ENCODE data around the gene WARS2. TPM values are rescaled to one million over a fixed set of nuclear protein-coding genes. Genes with fewer than 3 reads are reported as not detected.

WARS2 gene
- total RNA-seq, 2 donors from 2014 or later: 19.4 to 21.3 TPM

DNA sequence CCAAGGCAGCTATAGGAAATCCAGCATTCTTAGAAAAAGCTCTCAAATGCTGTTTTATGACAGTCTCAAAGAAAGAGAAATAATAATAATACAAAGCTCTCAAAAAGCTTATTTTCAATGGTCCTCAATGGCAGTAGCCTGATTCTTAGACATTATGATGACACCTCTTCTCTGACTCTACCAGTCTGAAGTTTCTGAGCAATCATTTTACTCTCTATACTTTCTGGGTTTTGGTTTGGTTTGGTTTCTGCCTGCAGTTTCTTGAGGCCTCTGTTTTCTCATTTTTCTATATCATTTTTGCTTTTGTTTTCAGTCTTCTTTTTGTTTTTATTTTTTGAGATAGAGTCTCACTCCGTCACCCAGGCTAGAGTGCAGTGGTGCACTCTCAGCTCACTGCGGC is 102.1 kb downstream of the WARS2 start:
- H3K9me3 Mint-ChIP-seq: no peaks in the 10 kb centered on the region
- ATAC-seq (replicated peaks in 1 of 2) (no peak), DNase-seq (no peak)
- no peak overlapping the region for H3K4me3 Mint-ChIP-seq
- no peaks in the 10 kb centered on the region for H3K4me1 Mint-ChIP-seq (ENCODE audit: low read depth)
- H3K27ac Mint-ChIP-seq: no peak overlapping the region
- no peaks in the 10 kb centered on the region for H3K27me3 Mint-ChIP-seq (ENCODE audit: low read depth)
- H3K36me3 Mint-ChIP-seq (ENCODE audit: insufficient read depth in 2 of 2): peaks cover 3 to 8% of the 10 kb centered on the region in 2 donors

- no peak overlapping the region for H3K4me3 Mint-ChIP-seq
- no peak for ATAC-seq (replicated peaks in 1 of 2)
- no peaks in the 10 kb centered on the region for H3K27me3 Mint-ChIP-seq (ENCODE audit: low read depth)
- no peak for DNase-seq
- peaks cover 10 to 13% of the 10 kb centered on the region in 2 donors for H3K36me3 Mint-ChIP-seq (ENCODE audit: insufficient read depth in 2 of 2)
- H3K27ac Mint-ChIP-seq: no peak overlapping the region
- H3K4me1 Mint-ChIP-seq (ENCODE audit: low read depth): no peaks in the 10 kb centered on the region
- H3K9me3 Mint-ChIP-seq: peaks cover 0 to 2% of the 10 kb centered on the region in 2 donors
These were observed 106.1 kb downstream of the WARS2 start for GRCh38 chr1:119034359-119034758.

DNA sequence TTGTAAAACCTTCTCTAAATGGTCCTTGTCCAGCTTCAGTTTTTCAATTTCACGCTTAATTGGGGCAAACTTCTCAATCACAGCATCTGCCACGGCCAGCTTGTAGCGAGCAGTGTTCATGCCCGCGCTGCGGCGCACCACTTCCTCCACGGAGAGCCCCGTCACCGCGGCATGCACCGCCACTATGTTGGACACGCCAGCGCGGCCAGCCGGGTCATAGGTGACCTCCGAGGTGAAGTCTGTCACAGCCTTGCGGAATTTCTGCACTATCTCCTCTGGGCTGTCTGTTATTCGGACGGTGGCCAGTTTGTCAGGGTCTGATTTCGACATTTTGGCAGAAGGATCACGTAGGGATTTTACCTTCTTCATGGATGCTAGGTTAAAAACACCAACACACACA is 107.5 kb downstream of the WARS2 start:
- ATAC-seq (replicated peaks in 1 of 2) (no peak), DNase-seq (no peak)
- Mint-ChIP-seq H3K9me3 (peaks cover 0 to 2% of the 10 kb centered on the region in 2 donors), H3K27me3 (ENCODE audit: low read depth) (no peaks in the 10 kb centered on the region), H3K4me1 (ENCODE audit: low read depth) (no peaks in the 10 kb centered on the region), H3K4me3 (no peak overlapping the region), H3K36me3 (ENCODE audit: insufficient read depth in 2 of 2) (peaks cover 10% of the 10 kb centered on the region in 2 donors), H3K27ac (no peak overlapping the region)

GRCh38 chr1:119027759-119028158 is 112.7 kb downstream of the WARS2 start:
- Mint-ChIP-seq H3K4me1 (ENCODE audit: low read depth) (no peaks in the 10 kb centered on the region), H3K36me3 (ENCODE audit: insufficient read depth in 2 of 2) (peaks cover 9 to 14% of the 10 kb centered on the region in 2 donors)
- no peak for ATAC-seq (replicated peaks in 1 of 2)

DNA sequence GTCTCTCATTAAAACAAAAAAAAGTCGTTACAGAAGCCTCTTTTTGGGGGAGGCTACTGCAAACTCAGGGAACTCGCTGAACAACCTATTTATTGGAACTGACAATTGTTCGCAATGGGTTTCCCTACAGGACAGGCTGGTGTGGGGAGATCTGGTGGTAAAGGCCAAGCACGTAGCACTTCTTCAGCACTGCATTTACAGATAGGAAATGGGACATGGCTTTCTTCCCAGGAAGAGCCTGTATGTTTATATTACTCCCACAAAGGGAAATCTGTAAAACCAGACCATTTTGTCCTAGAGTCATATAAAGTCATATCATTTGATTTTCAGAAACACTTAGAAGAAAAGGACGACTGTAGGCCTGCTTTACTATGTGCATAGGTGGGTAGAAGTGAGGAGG is 113.5 kb downstream of the WARS2 start:
- ATAC-seq (replicated peaks in 1 of 2) (no peak), DNase-seq (no peak)
- no peak overlapping the region for H3K27ac Mint-ChIP-seq
- H3K4me1 Mint-ChIP-seq (ENCODE audit: low read depth): no peaks in the 10 kb centered on the region
- H3K4me3 Mint-ChIP-seq: no peak overlapping the region
- peaks cover 9 to 14% of the 10 kb centered on the region in 2 donors for H3K36me3 Mint-ChIP-seq (ENCODE audit: insufficient read depth in 2 of 2)
- peaks cover 5% of the 10 kb centered on the region in 2 donors for H3K9me3 Mint-ChIP-seq
- H3K27me3 Mint-ChIP-seq (ENCODE audit: low read depth): no peaks in the 10 kb centered on the region

More at GRCh38 chr1:119027759-119028158, 112.7 kb downstream of the WARS2 start:
- Mint-ChIP-seq H3K27ac (no peak overlapping the region), H3K27me3 (ENCODE audit: low read depth) (no peaks in the 10 kb centered on the region), H3K4me3 (no peak overlapping the region), H3K9me3 (peaks cover 4 to 5% of the 10 kb centered on the region in 2 donors)
- DNase-seq: no peak

DNA sequence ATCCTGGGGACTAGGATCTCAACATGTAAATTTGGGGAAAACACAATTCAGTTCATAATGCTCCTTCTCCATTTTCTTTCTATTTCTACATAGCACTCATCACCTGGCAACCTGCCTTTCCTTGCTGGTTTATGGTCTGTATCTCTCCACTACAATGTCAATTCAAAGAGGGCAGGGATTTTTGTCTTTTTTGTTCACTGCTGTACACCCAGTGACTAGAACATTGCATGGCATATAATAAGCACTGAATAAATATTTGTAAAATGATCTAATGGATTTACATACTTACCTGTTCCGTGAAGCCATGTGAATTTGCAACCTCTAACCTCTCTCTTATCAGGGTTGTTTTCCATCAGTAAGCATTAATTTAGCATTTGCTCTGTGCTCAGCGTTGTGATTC is 124.9 kb downstream of the WARS2 start:
- Mint-ChIP-seq H3K36me3 (ENCODE audit: insufficient read depth in 2 of 2) (peaks cover 10 to 12% of the 10 kb centered on the region in 2 donors), H3K9me3 (peaks cover 14 to 16% of the 10 kb centered on the region in 2 donors)
- no peak for ATAC-seq (replicated peaks in 1 of 2)

GRCh38 chr1:119012383-119012782 is 128.1 kb downstream of the WARS2 start:
- Mint-ChIP-seq H3K4me3 (no peak overlapping the region), H3K9me3 (peaks cover 6 to 10% of the 10 kb centered on the region in 2 donors), H3K27me3 (ENCODE audit: low read depth) (peaks cover 46% of the 10 kb centered on the region), H3K27ac (no peak overlapping the region), H3K36me3 (ENCODE audit: insufficient read depth in 2 of 2) (peaks cover 4 to 10% of the 10 kb centered on the region in 2 donors), H3K4me1 (ENCODE audit: low read depth) (peaks cover 6% of the 10 kb centered on the region)
- ATAC-seq (replicated peaks in 1 of 2) (no peak), DNase-seq (no peak)

More for the DNA sequence above, 124.9 kb downstream of the WARS2 start:
- DNase-seq: no peak
- no peak overlapping the region for H3K27ac Mint-ChIP-seq
- H3K4me3 Mint-ChIP-seq: no peak overlapping the region
- no peaks in the 10 kb centered on the region for H3K4me1 Mint-ChIP-seq (ENCODE audit: low read depth)
- H3K27me3 Mint-ChIP-seq (ENCODE audit: low read depth): peaks cover 19% of the 10 kb centered on the region

- DNase-seq (no peak), ATAC-seq (replicated peaks in 1 of 2) (no peak)
- Mint-ChIP-seq H3K9me3 (peaks cover 6 to 10% of the 10 kb centered on the region in 2 donors), H3K4me1 (ENCODE audit: low read depth) (peaks cover 6% of the 10 kb centered on the region), H3K36me3 (ENCODE audit: insufficient read depth in 2 of 2) (peaks cover 4 to 10% of the 10 kb centered on the region in 2 donors), H3K4me3 (no peak overlapping the region), H3K27ac (no peak overlapping the region), H3K27me3 (ENCODE audit: low read depth) (peaks cover 46% of the 10 kb centered on the region)
These were observed 128.7 kb downstream of the WARS2 start for GRCh38 chr1:119011706-119012105.

DNA sequence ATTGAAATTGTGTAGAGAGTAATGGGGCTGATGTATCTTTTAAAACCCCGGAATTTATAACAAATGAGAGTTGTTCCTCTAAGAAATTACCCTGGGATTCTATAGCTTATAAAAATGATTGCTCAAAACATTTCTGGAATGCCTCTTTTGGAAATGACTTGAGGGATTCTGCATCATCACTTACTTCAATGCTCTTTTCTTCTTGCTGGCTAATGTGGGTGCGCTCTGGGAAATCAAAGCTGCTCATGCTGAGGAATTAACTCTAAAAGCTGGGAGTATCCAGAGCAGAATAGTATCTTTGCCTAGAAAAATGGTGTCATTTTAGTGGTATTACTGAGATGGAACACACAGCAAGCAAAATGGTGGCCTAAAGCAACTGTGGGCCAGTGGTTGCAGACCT is 129.3 kb downstream of the WARS2 start:
- no peak for DNase-seq
- peaks cover 11% of the 10 kb centered on the region for H3K4me1 Mint-ChIP-seq (ENCODE audit: low read depth)
- peaks cover 6 to 10% of the 10 kb centered on the region in 2 donors for H3K9me3 Mint-ChIP-seq
- H3K4me3 Mint-ChIP-seq: no peak overlapping the region
- no peak overlapping the region for H3K27ac Mint-ChIP-seq
- no peak for ATAC-seq (replicated peaks in 1 of 2)
- H3K27me3 Mint-ChIP-seq (ENCODE audit: low read depth): peaks cover 52% of the 10 kb centered on the region
- H3K36me3 Mint-ChIP-seq (ENCODE audit: insufficient read depth in 2 of 2): peaks cover 4 to 10% of the 10 kb centered on the region in 2 donors

GRCh38 chr1:119010201-119010600 is 130.3 kb downstream of the WARS2 start:
- peaks cover 61% of the 10 kb centered on the region for H3K27me3 Mint-ChIP-seq (ENCODE audit: low read depth)
- ATAC-seq (replicated peaks in 1 of 2): no peak

GRCh38 chr1:119009312-119009655 is 131.2 kb downstream of the WARS2 start:
- peaks cover 62% of the 10 kb centered on the region for H3K27me3 Mint-ChIP-seq (ENCODE audit: low read depth)
- peak overlapping the region in 1 of 2 donors; percentile 84 for H3K4me3 Mint-ChIP-seq
- peaks cover 12% of the 10 kb centered on the region for H3K4me1 Mint-ChIP-seq (ENCODE audit: low read depth)
- H3K9me3 Mint-ChIP-seq: peaks cover 3 to 10% of the 10 kb centered on the region in 2 donors
- ATAC-seq (replicated peaks in 1 of 2) (no peak), DNase-seq (no peak)
- H3K36me3 Mint-ChIP-seq (ENCODE audit: insufficient read depth in 2 of 2): peaks cover 4 to 14% of the 10 kb centered on the region in 2 donors
- no peak overlapping the region for H3K27ac Mint-ChIP-seq

More at GRCh38 chr1:119010201-119010600, 130.3 kb downstream of the WARS2 start:
- Mint-ChIP-seq H3K4me1 (ENCODE audit: low read depth) (peaks cover 12% of the 10 kb centered on the region), H3K4me3 (no peak overlapping the region), H3K9me3 (peaks cover 10% of the 10 kb centered on the region in 2 donors), H3K36me3 (ENCODE audit: insufficient read depth in 2 of 2) (peaks cover 4 to 14% of the 10 kb centered on the region in 2 donors), H3K27ac (no peak overlapping the region)
- DNase-seq: no peak

DNA sequence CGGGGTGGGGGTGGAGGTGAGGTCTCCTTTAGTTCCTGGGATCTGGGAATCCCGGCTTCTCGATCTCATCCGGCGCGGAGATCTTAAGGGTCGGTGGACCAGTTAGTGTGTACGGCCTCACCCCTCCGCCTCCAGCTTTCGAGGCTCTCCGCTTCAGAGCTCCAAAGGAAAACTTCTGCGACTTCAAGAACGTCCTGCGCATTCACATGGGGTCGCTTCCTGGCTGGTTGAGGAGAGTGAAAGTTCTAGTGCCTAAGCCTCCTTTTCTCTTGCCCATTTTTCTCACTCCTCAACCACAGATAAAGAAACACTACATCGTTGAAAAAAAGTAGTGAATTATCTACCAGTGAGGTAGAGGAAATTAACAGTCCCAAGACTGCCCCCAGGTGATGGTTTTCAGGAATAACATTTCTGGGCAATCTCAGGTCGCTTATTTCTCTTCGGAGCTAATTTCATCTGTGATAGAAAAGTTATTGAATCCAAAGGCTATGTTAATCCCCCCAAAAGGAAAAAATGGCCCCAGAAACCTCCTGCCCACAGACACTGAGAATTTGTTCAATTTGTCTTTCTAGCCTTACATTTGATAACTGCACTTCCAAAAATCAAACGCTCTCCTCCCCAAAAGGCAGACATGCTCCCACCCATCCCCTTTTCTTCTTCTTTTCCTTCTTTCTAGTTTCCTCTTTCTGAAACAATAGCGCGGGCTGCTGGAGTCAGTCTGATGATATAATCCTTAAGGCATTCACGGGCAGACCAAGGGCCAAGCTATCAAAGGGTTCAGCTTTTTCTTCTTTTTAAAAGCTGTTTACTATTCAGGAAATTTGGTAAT is 131.8 kb downstream of the WARS2 start:
- Mint-ChIP-seq H3K4me3 (peak overlapping the region; percentile 55 to 84), H3K36me3 (ENCODE audit: insufficient read depth in 2 of 2) (peaks cover 4 to 14% of the 10 kb centered on the region in 2 donors), H3K9me3 (peaks cover 3 to 7% of the 10 kb centered on the region in 2 donors), H3K27ac (peak overlapping the region; percentile 85), H3K4me1 (ENCODE audit: low read depth) (peaks cover 12% of the 10 kb centered on the region), H3K27me3 (ENCODE audit: low read depth) (peaks cover 68% of the 10 kb centered on the region)
- peak; percentile 39 to 40 for ATAC-seq (replicated peaks in 1 of 2)
- peak; percentile 28 to 38 for DNase-seq

DNA sequence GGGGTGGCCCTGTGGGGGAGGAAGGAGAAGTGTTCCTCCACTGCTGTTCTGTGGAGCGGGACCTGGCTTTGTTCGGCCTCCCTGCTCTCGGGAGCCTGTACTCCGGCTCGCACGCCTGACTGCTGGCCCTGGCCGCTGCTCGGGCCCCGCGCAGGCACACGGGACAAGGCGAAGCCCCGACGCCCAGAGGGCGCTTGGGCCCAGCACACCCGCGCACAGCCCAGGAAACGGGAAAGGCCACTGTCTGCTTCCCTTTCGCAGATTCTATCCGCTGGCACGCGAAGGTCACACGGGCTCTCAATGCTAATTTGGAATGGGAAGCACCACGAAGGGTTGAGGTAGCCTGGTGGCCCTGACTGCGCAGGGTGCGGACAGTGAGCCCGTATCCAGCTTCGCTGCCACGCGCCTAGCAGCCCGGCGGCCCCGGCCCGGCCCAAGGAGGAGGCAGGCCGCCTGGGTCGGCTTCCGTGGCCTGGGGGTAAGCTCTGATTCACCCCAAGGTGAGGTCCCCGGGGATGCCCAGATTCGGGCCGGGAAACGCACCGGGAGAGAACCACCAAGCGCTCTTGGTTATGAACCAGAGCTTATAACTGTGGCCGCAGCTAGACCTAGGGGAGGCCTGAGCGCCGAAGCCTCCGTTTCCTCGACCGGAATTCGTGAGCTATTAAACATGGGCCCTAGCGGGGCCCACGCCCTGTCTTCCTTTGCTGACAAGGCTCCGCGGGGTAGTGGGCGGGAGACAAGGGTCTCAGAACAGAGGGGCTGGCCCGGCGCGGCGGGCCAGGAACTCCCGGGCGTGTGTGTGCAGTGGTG is 132.6 kb downstream of the WARS2 start:
- peak; percentile 11 to 20 for ATAC-seq (replicated peaks in 1 of 2)
- H3K36me3 Mint-ChIP-seq (ENCODE audit: insufficient read depth in 2 of 2): peaks cover 4 to 14% of the 10 kb centered on the region in 2 donors
- H3K9me3 Mint-ChIP-seq: peaks cover 3 to 6% of the 10 kb centered on the region in 2 donors
- peaks cover 12% of the 10 kb centered on the region for H3K4me1 Mint-ChIP-seq (ENCODE audit: low read depth)
- no peak for DNase-seq
- H3K4me3 Mint-ChIP-seq: peak overlapping the region; percentile 55 to 84
- peak overlapping the region; percentile 85 for H3K27ac Mint-ChIP-seq
- peaks cover 74% of the 10 kb centered on the region for H3K27me3 Mint-ChIP-seq (ENCODE audit: low read depth)

Measured in activated T-cell treated with anti-CD3 and anti-CD28 coated beads, Interleukin-2, amount 50 U/mL, for 72 hours (primary cell).